Ishikawa (cell line): Measurements from ENCODE around the gene FGD6.

Experiments
- CEBPB ChIP-seq: IDR thresholded peaks from 2 replicates; pipeline ENCODE4 v1.6.1; 2012
- CREB1 ChIP-seq: IDR thresholded peaks from 2 replicates; pipeline ENCODE4 v1.6.1; 2012; ENCODE audit warnings: low read depth
- EGR1 ChIP-seq: IDR thresholded peaks from 2 replicates; pipeline ENCODE4 v1.6.1; 2012
- EP300 ChIP-seq: IDR thresholded peaks from 2 replicates; pipeline ENCODE4 v1.6.1; 2012; ENCODE audit warnings: borderline replicate concordance
- FOXM1 ChIP-seq: IDR thresholded peaks from 2 replicates; pipeline ENCODE4 v1.6.1; 2012; ENCODE audit warnings: low read depth, borderline replicate concordance
- NFIC ChIP-seq: IDR thresholded peaks from 2 replicates; pipeline ENCODE4 v1.6.1; 2012
- RAD21 ChIP-seq: IDR thresholded peaks from 2 replicates; pipeline ENCODE4 v1.6.1; 2012; ENCODE audit warnings: low read depth
- TAF1 ChIP-seq: IDR thresholded peaks from 2 replicates; pipeline ENCODE4 v1.6.1; 2012; ENCODE audit warnings: low read depth, mild to moderate bottlenecking
- TCF12 ChIP-seq: IDR thresholded peaks from 2 replicates; pipeline ENCODE4 v1.6.1; 2012; ENCODE audit warnings: low read depth
- TEAD4 ChIP-seq: IDR thresholded peaks from 2 replicates; pipeline ENCODE4 v1.6.1; 2012
- YY1 ChIP-seq: IDR thresholded peaks from 2 replicates; pipeline ENCODE4 v1.6.1; 2012; ENCODE audit warnings: low read depth
- ZBTB7A ChIP-seq: IDR thresholded peaks from 2 replicates; pipeline ENCODE4 v1.6.1; 2012; ENCODE audit warnings: low read depth
- TF ChIP-seq, protein P1 (sequence below): IDR thresholded peaks from 2 replicates; pipeline ENCODE4 v1.6.1; 2012
- TF ChIP-seq, protein P2 (sequence below): IDR thresholded peaks from 2 replicates; pipeline ENCODE4 v1.6.1; 2012
- TF ChIP-seq, protein P3 (sequence below): IDR thresholded peaks from 2 replicates; pipeline ENCODE4 v1.6.1; 2012; ENCODE audit warnings: low read depth, mild to moderate bottlenecking

The FGD6 gene

DNA sequence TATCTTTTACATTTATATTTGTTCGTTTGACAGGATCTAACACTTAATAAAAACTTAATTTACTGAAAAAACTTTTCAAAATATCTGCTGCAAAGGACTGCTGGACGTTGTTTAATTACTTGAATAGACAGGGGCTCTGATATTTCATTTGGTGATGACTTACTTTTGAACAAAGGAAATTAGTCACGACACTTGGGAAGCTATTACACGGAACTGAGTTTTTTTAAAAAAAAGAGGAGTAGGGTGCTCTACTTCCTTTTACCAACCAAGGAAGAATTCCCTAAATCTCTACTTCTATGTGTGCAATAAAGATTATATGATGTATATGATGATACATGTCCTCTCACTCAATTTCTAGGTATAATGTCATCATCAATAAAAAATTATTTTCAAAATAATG, 4.7 kb downstream of the FGD6 start:
- no peak for TF ChIP-seq RAD21
- TF ChIP-seq TAF1, result no peak
- TF ChIP-seq EP300, result no peak
- TF ChIP-seq ZBTB7A, result no peak
- TF ChIP-seq TCF12, result no peak
- TF ChIP-seq CREB1, result no peak
- no peak for TF ChIP-seq NFIC
- no peak for TF ChIP-seq YY1
- TF ChIP-seq, protein P1, sequence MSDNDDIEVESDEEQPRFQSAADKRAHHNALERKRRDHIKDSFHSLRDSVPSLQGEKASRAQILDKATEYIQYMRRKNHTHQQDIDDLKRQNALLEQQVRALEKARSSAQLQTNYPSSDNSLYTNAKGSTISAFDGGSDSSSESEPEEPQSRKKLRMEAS, result no peak
- TF ChIP-seq, protein P2, sequence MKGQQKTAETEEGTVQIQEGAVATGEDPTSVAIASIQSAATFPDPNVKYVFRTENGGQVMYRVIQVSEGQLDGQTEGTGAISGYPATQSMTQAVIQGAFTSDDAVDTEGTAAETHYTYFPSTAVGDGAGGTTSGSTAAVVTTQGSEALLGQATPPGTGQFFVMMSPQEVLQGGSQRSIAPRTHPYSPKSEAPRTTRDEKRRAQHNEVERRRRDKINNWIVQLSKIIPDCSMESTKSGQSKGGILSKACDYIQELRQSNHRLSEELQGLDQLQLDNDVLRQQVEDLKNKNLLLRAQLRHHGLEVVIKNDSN, result no peak
- TF ChIP-seq CEBPB, result no peak
- no peak for TF ChIP-seq FOXM1
- no peak for TF ChIP-seq EGR1
- TF ChIP-seq, protein P3, sequence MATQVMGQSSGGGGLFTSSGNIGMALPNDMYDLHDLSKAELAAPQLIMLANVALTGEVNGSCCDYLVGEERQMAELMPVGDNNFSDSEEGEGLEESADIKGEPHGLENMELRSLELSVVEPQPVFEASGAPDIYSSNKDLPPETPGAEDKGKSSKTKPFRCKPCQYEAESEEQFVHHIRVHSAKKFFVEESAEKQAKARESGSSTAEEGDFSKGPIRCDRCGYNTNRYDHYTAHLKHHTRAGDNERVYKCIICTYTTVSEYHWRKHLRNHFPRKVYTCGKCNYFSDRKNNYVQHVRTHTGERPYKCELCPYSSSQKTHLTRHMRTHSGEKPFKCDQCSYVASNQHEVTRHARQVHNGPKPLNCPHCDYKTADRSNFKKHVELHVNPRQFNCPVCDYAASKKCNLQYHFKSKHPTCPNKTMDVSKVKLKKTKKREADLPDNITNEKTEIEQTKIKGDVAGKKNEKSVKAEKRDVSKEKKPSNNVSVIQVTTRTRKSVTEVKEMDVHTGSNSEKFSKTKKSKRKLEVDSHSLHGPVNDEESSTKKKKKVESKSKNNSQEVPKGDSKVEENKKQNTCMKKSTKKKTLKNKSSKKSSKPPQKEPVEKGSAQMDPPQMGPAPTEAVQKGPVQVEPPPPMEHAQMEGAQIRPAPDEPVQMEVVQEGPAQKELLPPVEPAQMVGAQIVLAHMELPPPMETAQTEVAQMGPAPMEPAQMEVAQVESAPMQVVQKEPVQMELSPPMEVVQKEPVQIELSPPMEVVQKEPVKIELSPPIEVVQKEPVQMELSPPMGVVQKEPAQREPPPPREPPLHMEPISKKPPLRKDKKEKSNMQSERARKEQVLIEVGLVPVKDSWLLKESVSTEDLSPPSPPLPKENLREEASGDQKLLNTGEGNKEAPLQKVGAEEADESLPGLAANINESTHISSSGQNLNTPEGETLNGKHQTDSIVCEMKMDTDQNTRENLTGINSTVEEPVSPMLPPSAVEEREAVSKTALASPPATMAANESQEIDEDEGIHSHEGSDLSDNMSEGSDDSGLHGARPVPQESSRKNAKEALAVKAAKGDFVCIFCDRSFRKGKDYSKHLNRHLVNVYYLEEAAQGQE, result no peak
- TF ChIP-seq TEAD4, result no peak

DNA sequence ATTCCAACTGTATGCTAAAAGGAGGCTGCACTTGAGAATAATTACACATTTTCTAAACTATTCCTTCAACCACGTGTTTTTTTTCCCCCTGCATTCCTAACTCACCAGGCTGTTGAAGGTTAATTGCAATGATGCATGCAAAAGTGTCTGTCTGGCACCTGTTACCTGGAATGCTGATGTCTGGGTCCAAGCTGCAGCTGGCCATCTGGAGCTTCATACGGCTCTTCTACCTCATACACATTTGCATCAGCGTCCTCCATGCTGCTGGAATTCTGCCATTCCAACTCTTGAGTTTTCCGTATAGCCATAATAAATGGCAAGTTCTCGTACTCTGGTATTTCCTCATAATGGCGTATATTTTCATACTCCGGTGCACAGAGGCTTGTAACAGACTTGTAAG, 8.6 kb downstream of the FGD6 start:
- TF ChIP-seq YY1, result no peak
- TF ChIP-seq FOXM1, result 0 out of 2 replicates have a peak, but pooled peaks have one; percentile 27
- TF ChIP-seq EP300, result peak; percentile 25; the same call in 1 of the 2 replicates
- no peak for TF ChIP-seq RAD21
- TF ChIP-seq TEAD4, result peak; percentile 67
- peak; percentile 54; the same call in 1 of the 2 replicates for TF ChIP-seq NFIC
- TF ChIP-seq TCF12, result peak; percentile 51; the same call in 1 of the 2 replicates
- TF ChIP-seq, protein P1, result 0 out of 2 replicates have a peak, but pooled peaks have one; percentile 40
- TF ChIP-seq, protein P2, result no peak
- TF ChIP-seq CREB1, result no peak

DNA sequence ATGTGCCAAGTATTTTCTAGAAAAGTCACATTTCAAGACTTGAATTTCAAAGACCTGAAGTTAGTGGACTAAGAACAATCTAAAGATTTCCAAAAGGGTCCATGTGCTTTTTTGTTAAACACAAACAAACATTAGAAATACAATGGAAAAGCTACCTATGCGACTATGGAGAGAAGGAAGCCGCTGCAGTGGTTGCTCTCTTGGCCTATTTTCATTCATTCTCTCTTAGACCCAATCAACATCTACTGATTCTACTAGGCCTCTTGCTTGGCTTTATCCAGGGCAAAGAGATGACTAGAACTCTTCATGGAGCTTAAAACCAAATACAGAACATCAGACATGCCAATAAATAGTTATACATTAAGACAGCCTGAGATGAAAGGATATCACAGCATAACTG, 9.9 kb downstream of the FGD6 start:
- TF ChIP-seq NFIC, result no peak
- TF ChIP-seq TEAD4, result no peak
- no peak for TF ChIP-seq FOXM1
- TF ChIP-seq CREB1, result no peak
- TF ChIP-seq, protein P3, result no peak
- no peak for TF ChIP-seq RAD21
- TF ChIP-seq, protein P2, result no peak
- no peak for TF ChIP-seq CEBPB
- no peak for TF ChIP-seq EGR1
- TF ChIP-seq YY1, result no peak
- TF ChIP-seq ZBTB7A, result no peak
- TF ChIP-seq TCF12, result no peak
- no peak for TF ChIP-seq EP300
- TF ChIP-seq, protein P1, result no peak
- no peak for TF ChIP-seq TAF1

DNA sequence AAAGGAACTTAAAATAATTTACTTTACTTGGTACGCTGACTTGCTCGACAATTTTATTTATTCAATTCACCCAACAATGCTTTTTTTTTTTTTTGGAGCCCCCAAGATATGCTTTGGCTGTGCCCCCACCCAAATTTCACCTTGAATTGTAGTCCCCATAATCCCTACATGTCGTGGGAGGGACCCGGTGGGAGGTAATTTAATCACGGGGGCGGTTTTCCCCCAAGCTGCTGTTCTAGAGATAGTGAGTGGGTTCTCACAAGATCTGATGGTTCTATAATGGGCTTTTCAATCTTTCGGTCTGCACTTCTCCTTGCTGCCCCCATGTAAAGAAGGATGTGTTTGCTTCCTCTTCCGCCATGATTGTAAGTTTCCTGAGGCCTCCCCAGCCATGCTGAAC, 10.4 kb downstream of the FGD6 start:
- TF ChIP-seq CREB1 (no peak), YY1 (no peak)

DNA sequence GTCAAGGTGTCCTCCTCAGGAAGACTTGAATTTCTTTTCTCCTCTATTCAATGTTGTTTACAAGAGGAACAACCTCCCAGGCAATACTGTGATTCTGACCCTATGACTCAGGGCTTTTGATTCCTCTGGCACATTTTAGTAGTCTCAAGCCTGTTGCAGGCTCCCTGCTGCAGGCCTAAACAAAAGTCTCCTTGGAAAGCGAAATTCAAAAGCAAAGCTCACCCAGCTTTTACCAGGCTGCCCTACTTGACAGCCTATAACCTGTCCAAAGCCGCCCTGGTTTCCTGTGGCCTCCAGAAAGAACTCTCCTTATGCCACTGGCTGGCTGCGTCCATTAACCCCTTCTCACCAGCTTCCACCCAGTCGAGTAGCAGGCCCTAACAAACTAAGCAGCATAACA, 11.6 kb downstream of the FGD6 start:
- TF ChIP-seq EGR1, result no peak
- TF ChIP-seq RAD21, result no peak
- TF ChIP-seq, protein P3, result no peak
- no peak for TF ChIP-seq CREB1
- no peak for TF ChIP-seq TCF12
- TF ChIP-seq, protein P1, result no peak
- TF ChIP-seq NFIC, result no peak
- no peak for TF ChIP-seq EP300
- TF ChIP-seq ZBTB7A, result no peak
- TF ChIP-seq TEAD4, result no peak
- TF ChIP-seq, protein P2, result no peak
- TF ChIP-seq TAF1, result no peak
- no peak for TF ChIP-seq YY1
- TF ChIP-seq FOXM1, result no peak
- TF ChIP-seq CEBPB, result no peak
